ENCODE data around the gene NRG3.
"Not testable (repeated sequence)": the region's sequence is repeated elsewhere in the genome, so short reads cannot be mapped to it uniquely, and the experiment has no call there.

Gene NRG3

GRCh38 chr10:82625512-82626189, 750.7 kb downstream of the NRG3 start:
- no peak for DNase-seq

GRCh38 chr10:82628373-82628772, 753.4 kb downstream of the NRG3 start:
- DNase-seq = peak; percentile 6

GRCh38 chr10:82643076-82643475, 768.1 kb downstream of the NRG3 start:
- no peak for DNase-seq

- no peak for DNase-seq
Observed at GRCh38 chr10:82643601-82644000, 768.6 kb downstream of the NRG3 start.

- no peak for DNase-seq
Observed at GRCh38 chr10:82645221-82645620, 770.2 kb downstream of the NRG3 start.

GRCh38 chr10:82653244-82654155, 778.5 kb downstream of the NRG3 start:
- no peak for DNase-seq

GRCh38 chr10:82660205-82660604, 785.2 kb downstream of the NRG3 start:
- no peak for DNase-seq

GRCh38 chr10:82660986-82661385, 786.0 kb downstream of the NRG3 start:
- DNase-seq = no peak

- DNase-seq = no peak
Observed at GRCh38 chr10:82661701-82662100, 786.7 kb downstream of the NRG3 start.

- no peak for DNase-seq
Observed at GRCh38 chr10:82668221-82668895, 793.4 kb downstream of the NRG3 start.

GRCh38 chr10:82674036-82674435, 799.0 kb downstream of the NRG3 start:
- no peak for DNase-seq

GRCh38 chr10:82677932-82678331, 802.9 kb downstream of the NRG3 start:
- not testable (repeated sequence) for DNase-seq

- DNase-seq = not testable (repeated sequence)
Observed at GRCh38 chr10:82678451-82678850, 803.5 kb downstream of the NRG3 start.

- DNase-seq = no peak
Observed at GRCh38 chr10:82680608-82681007, 805.6 kb downstream of the NRG3 start.

GRCh38 chr10:82683945-82684344, 809.0 kb downstream of the NRG3 start:
- DNase-seq = no peak

GRCh38 chr10:82685087-82685486, 810.1 kb downstream of the NRG3 start:
- DNase-seq = no peak

- DNase-seq = no peak
Observed at GRCh38 chr10:82691211-82691610, 816.2 kb downstream of the NRG3 start.

- no peak for DNase-seq
Observed at GRCh38 chr10:82692458-82692857, 817.5 kb downstream of the NRG3 start.

GRCh38 chr10:82721831-82722230, 846.8 kb downstream of the NRG3 start:
- no peak for DNase-seq

GRCh38 chr10:82722273-82722672, 847.3 kb downstream of the NRG3 start:
- no peak for DNase-seq

GRCh38 chr10:82736305-82736704, 861.3 kb downstream of the NRG3 start:
- no peak for DNase-seq

- no peak for DNase-seq
Observed at GRCh38 chr10:82737549-82737948, 862.6 kb downstream of the NRG3 start.

GRCh38 chr10:82738592-82738991, 863.6 kb downstream of the NRG3 start:
- DNase-seq = no peak

- DNase-seq = peak; percentile 88
Observed at GRCh38 chr10:82742478-82742877, 867.5 kb downstream of the NRG3 start.

All from kidney glomerular epithelial cell (primary cell).